K562 (cell line): ENCODE measurements around the gene LRP1B. TPM values are rescaled to one million over a fixed set of nuclear protein-coding genes. Genes with fewer than 3 reads are reported as not detected.

ENCODE experiments used
- ATAC-seq: fragments of 200-7000 bp; cut with Tn5 transposase; 3 replicates; pipeline ENCODE4 v1.9.1; 2020; ENCODE audit warnings: moderate library complexity
- BruUV-seq: library from RNA; stranded (reverse); fragments of 400-500 nt; replicated peaks from 2 replicates; lab custom pipeline; 2021; lab: Mats Ljungman, UMichigan
- CTCF ChIA-PET: fragments of 300-600 bp; formaldehyde crosslinking; extraction: SDS; loops from one replicate; lab custom pipeline; 2021; ENCODE audit warnings: low intra/inter-chr PET ratio; lab: Yijun Ruan, JAX
- POLR2A ChIA-PET: fragments of 300-600, 350-650 bp; sonication (Branson Sonifier 250); formaldehyde crosslinking; extraction: SDS; loops from one replicate; lab custom pipeline; 2021; ENCODE audit warnings: antibody characterized with exemption, inconsistent platforms; lab: Yijun Ruan, JAX
- DNase-seq, 4 experiments: peaks; one replicate each; pipeline versions ENCODE4 v3.0.0 to v3.0.0-alpha.2; 2011 to 2018; ENCODE audit warnings: low spot score in 3 of 4, mixed read lengths in 3 of 4; ENCODE audit errors: extremely low read depth in 1 of 4
- FAIRE-seq: peaks from 2 replicates; lab custom pipeline; 2011; peaks lifted over from hg19 to GRCh38; lab: Jason Lieb, UNC
- H2AFZ ChIP-seq: 2 replicates; pipeline ENCODE4 v1.6.0; 2011; ENCODE audit warnings: low read depth, low read length, control low read depth, inconsistent platforms
- H3K27ac ChIP-seq: fragments of 200-600 bp; 3 replicates; pipeline ENCODE4 v1.8.0; 2011; ENCODE audit warnings: low read depth, mild to moderate bottlenecking, control low read depth, inconsistent platforms, low read length, moderate library complexity, mixed read lengths; ENCODE audit errors: extremely low read depth
- H3K27me3 ChIP-seq, 2 experiments: fragments of 300-600 bp in 1 of 2; 2 replicates in 1 of 2; 3 replicates in 1 of 2; pipeline versions ENCODE4 v1.6.0 to v1.8.0; 2011; ENCODE audit warnings: inconsistent platforms in 2 of 2, low read length in 2 of 2, mild to moderate bottlenecking in 1 of 2, mixed read lengths in 1 of 2, moderate library complexity in 1 of 2; ENCODE audit not compliant: control insufficient read depth in 2 of 2, insufficient read depth in 2 of 2
- H3K36me3 ChIP-seq: fragments of 300-600 bp; 3 replicates; pipeline ENCODE4 v1.8.0; 2011; ENCODE audit warnings: mild to moderate bottlenecking, low read length, inconsistent platforms; ENCODE audit not compliant: control insufficient read depth, insufficient read depth
- H3K4me1 ChIP-seq, 2 experiments: fragments of 200-600 bp in 1 of 2; replicated peaks in 1 of 2; 2 replicates in 1 of 2; 3 replicates in 1 of 2; pipeline versions ENCODE4 v1.5.1 to v1.8.0; 2011; ENCODE audit warnings: inconsistent platforms in 2 of 2, low read length in 2 of 2, mild to moderate bottlenecking in 1 of 2, mixed read lengths in 1 of 2, moderate library complexity in 1 of 2; ENCODE audit not compliant: control insufficient read depth in 2 of 2, insufficient read depth in 2 of 2
- H3K4me2 ChIP-seq: 2 replicates; pipeline ENCODE4 v1.6.1; 2011; ENCODE audit warnings: low read length, control low read depth, inconsistent platforms, mixed read lengths; ENCODE audit not compliant: insufficient read depth
- H3K4me3 ChIP-seq: fragments of 200-600 bp; sonication (generic), shearing (Covaris generic); 2 replicates; pipeline ENCODE4 v1.5.1; 2016; ENCODE audit warnings: control low read depth, inconsistent platforms
- H3K79me2 ChIP-seq: fragments of 200-600 bp; 3 replicates; pipeline ENCODE4 v1.8.0; 2011; ENCODE audit warnings: low read length, inconsistent platforms; ENCODE audit not compliant: control insufficient read depth, insufficient read depth
- H3K9ac ChIP-seq, 2 experiments: 2 replicates each; pipeline versions ENCODE4 v1.6.0 to v1.6.1; 2011; ENCODE audit warnings: low read depth in 2 of 2, low read length in 2 of 2, control low read depth in 1 of 2, inconsistent platforms in 1 of 2, mild to moderate bottlenecking in 1 of 2, mixed read lengths in 1 of 2; ENCODE audit not compliant: insufficient read depth in 1 of 2
- H3K9me1 ChIP-seq: one replicate; pipeline ENCODE4 v1.6.0; 2011; ENCODE audit warnings: inconsistent platforms, mild to moderate bottlenecking, low read length, moderate library complexity; ENCODE audit not compliant: control insufficient read depth, insufficient read depth
- H3K9me3 ChIP-seq: replicated peaks from 2 replicates; pipeline ENCODE4 v1.5.1; 2011; ENCODE audit warnings: low read depth, low read length, inconsistent platforms; ENCODE audit not compliant: control insufficient read depth, insufficient read depth
- H4K20me1 ChIP-seq: replicated peaks from 2 replicates; pipeline ENCODE4 v1.6.1; 2011; ENCODE audit warnings: low read length, inconsistent platforms, mixed read lengths; ENCODE audit not compliant: control insufficient read depth, insufficient read depth
- CBFA2T3 ChIP-seq: fragments of 450-650 bp; IDR thresholded peaks from 2 replicates; pipeline ENCODE4 v1.6.1; 2017
- FOSL1 ChIP-seq: fragments of 200-800 bp; sonication (Bioruptor generic); conservative IDR thresholded peaks from 2 replicates; pipeline ENCODE4 v1.6.1; 2016; ENCODE audit warnings: missing genetic modification characterization, missing compliant biosample characterization
- GABPB1 ChIP-seq: sonication (generic); formaldehyde crosslinking; IDR thresholded peaks from 2 replicates; pipeline ENCODE4 v1.8.0; 2022; ENCODE audit warnings: mild to moderate bottlenecking, missing genetic modification reagents
- NCOA6 ChIP-seq: fragments of 450-650 bp; IDR thresholded peaks from 2 replicates; pipeline ENCODE4 v1.6.1; 2017; ENCODE audit warnings: mild to moderate bottlenecking
- NONO ChIP-seq, 2 experiments: fragments of 200-400 bp in 1 of 2; fragments of 450-650 bp in 1 of 2; formaldehyde crosslinking in 1 of 2; IDR thresholded peaks; 2 replicates each; pipeline ENCODE4 v1.6.1; 2017; ENCODE audit warnings: low read depth in 2 of 2, mild to moderate bottlenecking in 2 of 2, moderate library complexity in 2 of 2, low read length in 1 of 2
- RBM22 ChIP-seq: fragments of 200-400 bp; formaldehyde crosslinking; IDR thresholded peaks from 2 replicates; pipeline ENCODE4 v1.6.1; 2018; ENCODE audit warnings: low read length, low read depth; ENCODE audit not compliant: poor library complexity, severe bottlenecking
- TAF1 ChIP-seq: IDR thresholded peaks from 2 replicates; pipeline ENCODE4 v1.6.1; 2011; ENCODE audit warnings: mild to moderate bottlenecking, low read length, moderate library complexity; ENCODE audit not compliant: insufficient read depth, control insufficient read depth, severe bottlenecking; ENCODE audit errors: extremely low read depth
- ZNF639 ChIP-seq, 2 experiments: fragments of 200-800 bp in 1 of 2; sonication (Bioruptor generic) in 1 of 2; sonication (generic) in 1 of 2; formaldehyde crosslinking in 1 of 2; IDR thresholded peaks in 1 of 2; conservative IDR thresholded peaks in 1 of 2; 2 replicates each; pipeline versions ENCODE4 v1.5.0 to v1.6.1; 2016 to 2020; ENCODE audit warnings: missing compliant biosample characterization in 1 of 2, missing genetic modification characterization in 1 of 2, missing genetic modification reagents in 1 of 2
- WGBS: fragments of 100-300 bp; shearing (Covaris generic); methylation state at CpG from one replicate; pipeline ENCODE4 v1.1.6; 2016; ENCODE audit warnings: low coverage, mixed read lengths; ENCODE audit not compliant: insufficient coverage; ENCODE audit errors: missing lambda C conversion rate; 5-methylcytosine and 5-hydroxymethylcytosine counted together
- in situ Hi-C: fragments of 300-500 bp; cut with MboI; formaldehyde crosslinking; loops from 4 replicates; pipeline ENCODE4 v1.15.0; 2018; ENCODE audit warnings: inconsistent platforms, mixed read lengths
- intact Hi-C: fragments of 100-400 bp; cut with micrococcal nuclease; formaldehyde crosslinking; loops from 2 replicates; pipeline ENCODE4 v1.14.2; 2022
- polyA plus RNA-seq, 8 experiments: library from polyadenylated mRNA; depleted of rRNA in 4 of 8; stranded (reverse) in 5 of 8; unstranded in 3 of 8; fragments of >200 nt; fragmentation: Nextera tagmentation in 2 of 8; fragmentation: Illumina TruSeq in 1 of 8; extraction: Ambion mirVana in 2 of 8; extraction: Trizol in 1 of 8; gene quantifications; 2 replicates each; pipeline versions ENCODE4 v1.2.1 to v1.2.3, GENCODE V29; 2011 to 2014; ENCODE audit warnings: inconsistent platforms in 1 of 8, missing spikeins in 1 of 8
- total RNA-seq, 7 experiments: library from RNA; depleted of rRNA in 6 of 7; stranded (reverse); fragments of >200 nt in 6 of 7; fragmentation: Illumina TruSeq in 2 of 7; extraction: Trizol in 2 of 7; gene quantifications; 2 replicates each; pipeline versions ENCODE4 v1.2.1 to v1.2.3, GENCODE V29; 2011 to 2021; ENCODE audit warnings: low replicate concordance in 1 of 7
- TF ChIP-seq, protein P1 (sequence below): fragments of 450-650 bp; IDR thresholded peaks from 2 replicates; pipeline ENCODE4 v1.7.1; 2018; ENCODE audit warnings: mild to moderate bottlenecking, low read depth; ENCODE audit not compliant: partially characterized antibody

LRP1B gene
- total and polyA plus RNA-seq, 9 of the 15 experiments (the other 6 are each of a cell fraction or from before 2014, with no cell fraction given): not detected

DNA sequence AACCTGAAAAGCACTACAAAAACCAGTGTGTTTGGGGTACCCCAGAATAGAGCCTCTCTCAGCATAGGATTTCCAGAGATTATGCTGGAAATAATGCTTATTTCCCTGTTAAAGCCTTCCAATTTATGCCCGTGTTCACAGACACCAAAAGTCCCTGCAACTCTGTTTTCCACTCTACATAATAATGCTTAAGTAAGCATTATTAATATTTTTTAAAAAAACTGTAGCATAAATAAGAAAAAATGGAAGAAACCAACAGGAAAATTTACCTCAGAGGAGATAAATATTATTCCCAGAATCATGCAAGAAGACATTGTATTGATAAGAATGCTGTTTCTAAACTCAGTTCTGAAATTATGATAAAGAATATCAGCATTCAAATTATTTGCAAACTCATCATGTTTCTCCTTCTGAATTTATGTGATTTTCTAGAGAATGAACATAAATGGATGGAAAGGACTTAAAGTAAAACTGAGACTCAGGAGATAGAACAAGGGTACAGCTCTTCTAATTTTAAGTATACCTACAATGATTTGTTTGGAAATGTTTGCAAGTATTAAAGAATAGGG, 241.7 kb downstream of the LRP1B start (continued):
- TF ChIP-seq ZNF639 (CRISPR knock-in tag; conservative IDR thresholded peaks at IDR 0.05 in 1 of 2, IDR thresholded peaks at IDR 0.05 in 1 of 2): no peak

DNA sequence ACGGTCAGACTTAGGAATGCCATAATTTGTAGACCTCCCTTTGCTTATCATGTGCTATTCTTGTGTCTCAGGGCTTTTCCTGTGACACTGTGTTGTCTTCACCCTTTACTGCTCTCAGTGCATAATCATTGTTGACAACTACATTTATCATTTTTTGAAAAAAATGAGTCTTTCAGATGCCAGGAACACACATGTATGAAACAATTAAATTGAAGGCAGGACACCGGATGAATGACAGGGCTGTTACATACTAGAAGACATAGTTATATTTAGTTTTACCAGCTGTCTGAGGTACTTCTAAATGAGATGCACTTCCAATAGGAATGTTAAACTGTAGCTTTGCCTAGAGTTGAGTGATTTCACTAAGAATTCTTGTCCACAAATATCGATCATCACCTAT, 243.5 kb downstream of the LRP1B start:
- in situ Hi-C loops: no loop called here
- TF ChIP-seq TAF1: no peak
- TF ChIP-seq, protein P1, sequence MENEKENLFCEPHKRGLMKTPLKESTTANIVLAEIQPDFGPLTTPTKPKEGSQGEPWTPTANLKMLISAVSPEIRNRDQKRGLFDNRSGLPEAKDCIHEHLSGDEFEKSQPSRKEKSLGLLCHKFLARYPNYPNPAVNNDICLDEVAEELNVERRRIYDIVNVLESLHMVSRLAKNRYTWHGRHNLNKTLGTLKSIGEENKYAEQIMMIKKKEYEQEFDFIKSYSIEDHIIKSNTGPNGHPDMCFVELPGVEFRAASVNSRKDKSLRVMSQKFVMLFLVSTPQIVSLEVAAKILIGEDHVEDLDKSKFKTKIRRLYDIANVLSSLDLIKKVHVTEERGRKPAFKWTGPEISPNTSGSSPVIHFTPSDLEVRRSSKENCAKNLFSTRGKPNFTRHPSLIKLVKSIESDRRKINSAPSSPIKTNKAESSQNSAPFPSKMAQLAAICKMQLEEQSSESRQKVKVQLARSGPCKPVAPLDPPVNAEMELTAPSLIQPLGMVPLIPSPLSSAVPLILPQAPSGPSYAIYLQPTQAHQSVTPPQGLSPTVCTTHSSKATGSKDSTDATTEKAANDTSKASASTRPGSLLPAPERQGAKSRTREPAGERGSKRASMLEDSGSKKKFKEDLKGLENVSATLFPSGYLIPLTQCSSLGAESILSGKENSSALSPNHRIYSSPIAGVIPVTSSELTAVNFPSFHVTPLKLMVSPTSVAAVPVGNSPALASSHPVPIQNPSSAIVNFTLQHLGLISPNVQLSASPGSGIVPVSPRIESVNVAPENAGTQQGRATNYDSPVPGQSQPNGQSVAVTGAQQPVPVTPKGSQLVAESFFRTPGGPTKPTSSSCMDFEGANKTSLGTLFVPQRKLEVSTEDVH: no peak
- no peak for TF ChIP-seq CBFA2T3
- TF ChIP-seq FOSL1 (tag): no peak
- TF ChIP-seq RBM22: no peak
- TF ChIP-seq GABPB1 (CRISPR knock-in tag): no peak
- TF ChIP-seq NONO (IDR thresholded peaks at IDR 0.05; ENCODE audit: low read depth in 2 of 2, low read length in 1 of 2): no peak
- no peak for TF ChIP-seq NCOA6
- Histone ChIP-seq H3K27ac (no peak overlapping the region), H2AFZ (no peak overlapping the region), H3K4me2 (no peak overlapping the region), H4K20me1 (no peaks in the 10 kb centered on the region), H3K9me3 (no peaks in the 10 kb centered on the region), H3K4me3 (no peak overlapping the region), H3K27me3 (no peaks in the 10 kb centered on the region), H3K36me3 (no peaks in the 10 kb centered on the region), H3K4me1 (no peaks in the 10 kb centered on the region), H3K9ac (no peak overlapping the region), H3K79me2 (no peaks in the 10 kb centered on the region), H3K9me1 (no peaks in the 10 kb centered on the region)
- no peak for FAIRE-seq
- no peak for DNase-seq
- BruUV-seq: no TSS peak
- intact Hi-C loops: no loop called here
- POLR2A ChIA-PET: no interaction called here
- 6% methylated on average over 3 of the region's 3 CpGs for WGBS
- CTCF ChIA-PET: no interaction called here
- ATAC-seq: no peak
